Loucy (cell line): ENCODE data around the gene PGBD5.

ENCODE experiments used
- H2AFZ ChIP-seq: fragments of 200-600 bp; sonication (generic); 2 replicates; pipeline ENCODE4 v1.6.0; 2016; ENCODE audit warnings: antibody characterized with exemption, mild to moderate bottlenecking, low read length, moderate library complexity
- H3F3A ChIP-seq: fragments of 200-600 bp; 2 replicates; pipeline ENCODE4 v1.6.0; 2016; ENCODE audit warnings: antibody characterized with exemption, low read depth, mild to moderate bottlenecking
- H3K27me3 ChIP-seq: fragments of 200-600 bp; sonication (generic); 2 replicates; pipeline ENCODE4 v1.6.1; 2014; ENCODE audit warnings: low read length, mild to moderate bottlenecking; ENCODE audit not compliant: insufficient read depth, poor library complexity, severe bottlenecking
- H3K36me3 ChIP-seq: fragments of 200-600 bp; sonication (generic); 2 replicates; pipeline ENCODE4 v1.6.1; 2016; ENCODE audit warnings: low read length; ENCODE audit not compliant: insufficient read depth
- H3K4me1 ChIP-seq: fragments of 200-600 bp; sonication (generic); 2 replicates; pipeline ENCODE4 v1.5.1; 2014; ENCODE audit warnings: low read length, mild to moderate bottlenecking; ENCODE audit not compliant: insufficient read depth, poor library complexity, severe bottlenecking
- H3K4me2 ChIP-seq: fragments of 200-600 bp; sonication (generic); 2 replicates; pipeline ENCODE4 v1.6.0; 2014; ENCODE audit warnings: antibody characterized with exemption, low read length, low read depth, mild to moderate bottlenecking; ENCODE audit not compliant: poor library complexity, severe bottlenecking
- H3K4me3 ChIP-seq: fragments of 200-600 bp; sonication (generic); 2 replicates; pipeline ENCODE4 v1.5.1; 2014; ENCODE audit warnings: low read length, mild to moderate bottlenecking, mixed read lengths; ENCODE audit not compliant: poor library complexity, severe bottlenecking
- H3K79me2 ChIP-seq: fragments of 200-600 bp; sonication (generic); 2 replicates; pipeline ENCODE4 v1.6.1; 2014; ENCODE audit warnings: low read length; ENCODE audit not compliant: insufficient read depth
- H3K9ac ChIP-seq: fragments of 200-600 bp; sonication (generic); 2 replicates; pipeline ENCODE4 v1.6.0; 2014; ENCODE audit warnings: mild to moderate bottlenecking, low read depth, low read length, moderate library complexity; ENCODE audit not compliant: poor library complexity, severe bottlenecking
- H3K9me2 ChIP-seq: fragments of 200-600 bp; sonication (generic); replicated peaks from 2 replicates; pipeline ENCODE4 v1.6.1; 2016; ENCODE audit warnings: low read depth, low read length, mixed read lengths
- H3K9me3 ChIP-seq: fragments of 200-600 bp; sonication (generic); 2 replicates; pipeline ENCODE4 v1.6.1; 2014; ENCODE audit warnings: mild to moderate bottlenecking, antibody characterized with exemption, low read length, low read depth; ENCODE audit not compliant: insufficient read depth
- H4K20me1 ChIP-seq: fragments of 200-600 bp; sonication (generic); 2 replicates; pipeline ENCODE4 v1.6.0; 2014; ENCODE audit warnings: antibody characterized with exemption, low read length, mild to moderate bottlenecking; ENCODE audit not compliant: insufficient read depth, poor library complexity, severe bottlenecking
- EZH2phosphoT487 ChIP-seq: fragments of 200-600 bp; IDR thresholded peaks from 2 replicates; pipeline ENCODE4 v1.6.1; 2018; ENCODE audit warnings: antibody characterized with exemption, mild to moderate bottlenecking, moderate library complexity, borderline replicate concordance
- TF ChIP-seq, protein P1 (sequence below): fragments of 200-600 bp; sonication (generic); conservative IDR thresholded peaks from 2 replicates; pipeline ENCODE4 v1.5.1; 2014; ENCODE audit warnings: mild to moderate bottlenecking, antibody characterized with exemption, low read length

PGBD5 gene

DNA sequence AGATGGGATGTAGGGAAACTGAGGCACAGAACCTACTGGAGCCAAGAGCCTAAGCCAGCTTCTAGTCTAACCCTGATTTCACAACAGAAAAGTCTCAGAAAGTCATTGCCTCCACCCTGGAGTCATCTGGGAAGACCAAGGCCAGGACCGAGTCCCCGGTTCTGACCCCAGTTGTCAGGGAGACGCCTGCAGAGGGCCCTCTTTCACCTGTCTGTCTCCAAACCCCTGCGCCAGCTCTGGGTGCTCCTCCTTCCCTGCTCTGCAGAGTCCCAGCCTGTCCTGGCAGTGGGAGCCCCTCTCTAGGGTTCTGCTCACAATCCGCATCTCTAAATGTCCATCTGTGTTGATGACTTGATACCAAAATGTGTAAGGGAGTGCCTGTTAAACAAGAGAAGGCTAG, 149.7 kb downstream of the PGBD5 start:
- Histone ChIP-seq H3K9ac (peak overlapping the region; percentile 84), H3K27me3 (no peaks in the 10 kb centered on the region), H3K79me2 (peaks cover 61% of the 10 kb centered on the region), H2AFZ (no peak overlapping the region), H3F3A (peaks cover 27% of the 10 kb centered on the region), H3K4me1 (peaks cover 85% of the 10 kb centered on the region), H3K4me3 (no peak overlapping the region), H3K4me2 (no peak overlapping the region), H3K9me2 (no peaks in the 10 kb centered on the region), H3K9me3 (no peaks in the 10 kb centered on the region), H4K20me1 (no peaks in the 10 kb centered on the region), H3K36me3 (peaks cover 84% of the 10 kb centered on the region)
- TF ChIP-seq, protein P1, sequence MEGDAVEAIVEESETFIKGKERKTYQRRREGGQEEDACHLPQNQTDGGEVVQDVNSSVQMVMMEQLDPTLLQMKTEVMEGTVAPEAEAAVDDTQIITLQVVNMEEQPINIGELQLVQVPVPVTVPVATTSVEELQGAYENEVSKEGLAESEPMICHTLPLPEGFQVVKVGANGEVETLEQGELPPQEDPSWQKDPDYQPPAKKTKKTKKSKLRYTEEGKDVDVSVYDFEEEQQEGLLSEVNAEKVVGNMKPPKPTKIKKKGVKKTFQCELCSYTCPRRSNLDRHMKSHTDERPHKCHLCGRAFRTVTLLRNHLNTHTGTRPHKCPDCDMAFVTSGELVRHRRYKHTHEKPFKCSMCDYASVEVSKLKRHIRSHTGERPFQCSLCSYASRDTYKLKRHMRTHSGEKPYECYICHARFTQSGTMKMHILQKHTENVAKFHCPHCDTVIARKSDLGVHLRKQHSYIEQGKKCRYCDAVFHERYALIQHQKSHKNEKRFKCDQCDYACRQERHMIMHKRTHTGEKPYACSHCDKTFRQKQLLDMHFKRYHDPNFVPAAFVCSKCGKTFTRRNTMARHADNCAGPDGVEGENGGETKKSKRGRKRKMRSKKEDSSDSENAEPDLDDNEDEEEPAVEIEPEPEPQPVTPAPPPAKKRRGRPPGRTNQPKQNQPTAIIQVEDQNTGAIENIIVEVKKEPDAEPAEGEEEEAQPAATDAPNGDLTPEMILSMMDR: no peak
- TF ChIP-seq EZH2phosphoT487: no peak

DNA sequence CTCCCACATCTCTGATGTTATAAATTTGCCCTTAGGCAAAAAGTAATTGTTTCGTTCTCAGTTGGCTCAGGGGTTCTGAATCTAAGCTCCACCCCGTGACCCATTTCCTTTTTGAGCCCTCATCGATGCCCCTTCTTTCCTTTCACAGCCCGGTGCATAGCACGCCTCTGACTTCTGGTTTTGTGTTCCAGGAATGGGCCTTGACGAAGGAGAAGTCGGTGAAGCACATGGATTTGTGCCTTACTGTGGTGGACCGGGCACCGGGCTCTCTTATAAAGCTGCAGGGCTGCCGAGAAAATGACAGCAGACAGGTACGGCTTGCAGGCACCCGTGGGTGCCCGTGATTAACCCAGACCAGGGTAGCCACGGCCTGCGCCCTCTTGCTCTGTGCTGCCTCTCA, 151.9 kb downstream of the PGBD5 start:
- no peak overlapping the region for H3K4me2 ChIP-seq
- H3K4me1 ChIP-seq: peaks cover 83% of the 10 kb centered on the region
- peak overlapping the region; percentile 87 for H3K9ac ChIP-seq
- H3K36me3 ChIP-seq: peaks cover 66% of the 10 kb centered on the region; the same call in 1 of the 2 replicates
- H3F3A ChIP-seq: peaks cover 33% of the 10 kb centered on the region
- H4K20me1 ChIP-seq: no peaks in the 10 kb centered on the region
- no peaks in the 10 kb centered on the region for H3K9me3 ChIP-seq
- TF ChIP-seq, protein P1: no peak
- no peak for TF ChIP-seq EZH2phosphoT487
- H2AFZ ChIP-seq: no peak overlapping the region
- no peaks in the 10 kb centered on the region for H3K27me3 ChIP-seq
- H3K9me2 ChIP-seq: no peaks in the 10 kb centered on the region
- no peak overlapping the region for H3K4me3 ChIP-seq
- H3K79me2 ChIP-seq: peaks cover 47% of the 10 kb centered on the region

DNA sequence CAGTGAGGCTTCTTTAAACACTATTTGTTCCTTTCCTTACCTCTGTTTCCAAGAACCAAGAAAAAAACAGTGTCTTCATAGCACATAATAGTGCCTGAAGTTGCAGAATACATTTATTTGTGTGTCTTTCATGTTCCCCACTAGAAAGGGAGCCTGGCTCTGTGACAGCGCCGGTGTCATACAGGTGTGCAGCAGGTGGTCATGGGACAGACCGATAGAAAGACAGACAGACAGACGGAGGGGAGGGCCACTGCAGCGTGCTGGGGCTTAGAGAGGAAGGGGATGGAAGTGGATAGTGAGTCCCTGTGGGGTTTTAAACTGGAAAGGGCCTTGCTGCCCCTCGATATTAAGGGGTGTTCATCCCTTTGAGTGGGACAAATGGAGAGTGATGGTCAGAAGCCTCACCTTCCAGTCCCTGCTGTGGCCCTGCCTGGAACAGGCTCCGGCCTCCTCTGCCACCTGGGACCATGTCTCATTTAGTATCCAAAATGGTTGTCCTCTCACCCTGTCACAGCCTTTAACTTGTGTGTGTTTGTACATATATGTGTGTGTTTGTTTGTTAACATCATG, 152.9 kb downstream of the PGBD5 start:
- H3K9me2 ChIP-seq: no peaks in the 10 kb centered on the region
- H3K27me3 ChIP-seq: no peaks in the 10 kb centered on the region
- peak overlapping the region; percentile 83 for H3K4me2 ChIP-seq
- H3K9ac ChIP-seq: peak overlapping the region; percentile 87
- H3K9me3 ChIP-seq: no peaks in the 10 kb centered on the region
- H3K36me3 ChIP-seq: peaks cover 61% of the 10 kb centered on the region; the same call in 1 of the 2 replicates
- peaks cover 83% of the 10 kb centered on the region for H3K4me1 ChIP-seq
- H2AFZ ChIP-seq: no peak overlapping the region
- H3K79me2 ChIP-seq: peaks cover 51% of the 10 kb centered on the region
- H4K20me1 ChIP-seq: no peaks in the 10 kb centered on the region
- TF ChIP-seq EZH2phosphoT487: no peak
- TF ChIP-seq, protein P1: no peak
- H3K4me3 ChIP-seq: no peak overlapping the region
- peaks cover 31% of the 10 kb centered on the region for H3F3A ChIP-seq
